Motor neuron (in vitro differentiated cells): ENCODE data around the gene CCDC144A. TPM values are rescaled to one million over a fixed set of nuclear protein-coding genes. Genes with fewer than 3 reads are reported as not detected.
"Not testable (repeated sequence)": the region's sequence is repeated elsewhere in the genome, so short reads cannot be mapped to it uniquely, and the experiment has no call there.

Experiments used
- ATAC-seq, 8 experiments: fragments of 200-7000 bp; cut with Tn5 transposase; replicated peaks in 6 of 8; 2 replicates each; pipeline ENCODE4 v1.8.0; 2021; ENCODE audit warnings: mild to moderate bottlenecking in 8 of 8, moderate library complexity in 8 of 8
- H3K27ac ChIP-seq, 2 donors: fragments of 250-450 bp; sonication (Bioruptor Pico); 2 replicates each; pipeline ENCODE4 v1.9.0; 2021; ENCODE audit warnings: antibody characterized with exemption in 2 of 2, mild to moderate bottlenecking in 2 of 2, moderate library complexity in 1 of 2
- H3K4me1 ChIP-seq, 2 donors: fragments of 250-450 bp; sonication (Bioruptor Pico); replicated peaks in 1 of 2; 2 replicates each; pipeline ENCODE4 v1.6.1; 2021; ENCODE audit warnings: antibody characterized with exemption in 2 of 2, mild to moderate bottlenecking in 2 of 2, moderate library complexity in 1 of 2
- H3K4me3 ChIP-seq, 5 donors: fragments of 250-450 bp; sonication (Bioruptor Pico); 2 replicates each; pipeline ENCODE4 v1.9.0; 2021; ENCODE audit warnings: antibody characterized with exemption in 5 of 5, mild to moderate bottlenecking in 5 of 5, moderate library complexity in 4 of 5
- WGBS, 10 experiments: fragments of 450-650 bp; shearing (Covaris generic); methylation state at CpG; one replicate each; pipeline ENCODE4 v1.0.0; 2022; 5-methylcytosine and 5-hydroxymethylcytosine counted together
- in situ Hi-C, 9 experiments: fragments of 400-800 bp; cut with MboI; loops; one replicate each; pipeline ENCODE4 v1.15.0; 2021; ENCODE audit warnings: low sequenced_read_pairs in 9 of 9, low pct_unique_long_range_greater_than_20kb in 2 of 9; ENCODE audit not compliant: unreplicated experiment in 9 of 9
- total RNA-seq, 8 experiments: library from RNA; unstranded; fragments of 300-600 nt; gene quantifications; 2 replicates each; pipeline versions ENCODE4 v1.2.3 to v1.2.4, GENCODE V29; 2022

CCDC144A gene
- total RNA-seq: 10 to 100 TPM in 1 of 8 experiments, 1 to 10 TPM in 6, under 1 TPM in 1; 0.67 to 39.2 (median 1.8) TPM

DNA sequence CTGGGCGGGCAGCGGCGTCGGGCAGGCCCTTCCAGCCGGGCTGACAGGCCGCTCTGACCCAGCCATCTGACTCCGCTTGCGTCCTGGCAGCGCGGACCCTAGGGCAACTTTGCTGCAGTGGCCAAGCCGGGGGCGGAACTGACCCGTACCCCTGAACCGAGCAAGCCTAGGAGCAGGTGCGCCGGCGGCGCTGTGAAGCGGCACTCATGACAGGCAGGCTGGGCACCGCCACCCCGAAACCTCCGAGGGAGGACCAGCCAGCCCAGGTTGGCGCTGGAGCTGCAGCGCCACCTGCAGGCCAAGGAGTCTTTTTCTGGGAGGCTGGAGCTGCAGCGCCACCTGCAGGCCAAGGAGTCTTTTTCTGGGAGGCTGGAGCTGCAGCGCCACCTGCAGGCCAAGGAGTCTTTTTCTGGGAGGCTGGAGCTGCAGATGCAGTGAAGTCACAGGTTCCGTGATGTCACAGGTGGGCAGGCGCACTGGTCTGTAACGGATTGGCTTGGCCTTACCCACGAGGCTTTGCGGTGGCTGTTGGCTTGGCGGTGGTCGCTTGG lies at the start of gene CCDC144A:
Gene CCDC144A (plus strand): TSS at position 511 of the 551 bp plus-strand sequence. CDS start 160 bp downstream, outside the sequence.
- WGBS, 10 experiments: no CpG with 5 or more reads among the region's 33 CpGs
- H3K4me3 ChIP-seq, in situ Hi-C loops, H3K4me1 ChIP-seq, H3K27ac ChIP-seq: not testable (repeated sequence)
- peak in 1 of 8 experiments; percentile 57 for ATAC-seq

- WGBS, 10 experiments: 83 to 100% (median 95%) methylated on average over 1 to 3 of the region's 3 CpGs
- in situ Hi-C loops: no loop called here
- no peak overlapping the region for H3K4me3 ChIP-seq
- peaks cover 3 to 8% of the 10 kb centered on the region in 2 donors for H3K4me1 ChIP-seq
- ATAC-seq: no peak
- H3K27ac ChIP-seq: no peak overlapping the region
Measured at GRCh38 chr17:16649585-16649984, 40.5 kb upstream of the CCDC144A start.

DNA sequence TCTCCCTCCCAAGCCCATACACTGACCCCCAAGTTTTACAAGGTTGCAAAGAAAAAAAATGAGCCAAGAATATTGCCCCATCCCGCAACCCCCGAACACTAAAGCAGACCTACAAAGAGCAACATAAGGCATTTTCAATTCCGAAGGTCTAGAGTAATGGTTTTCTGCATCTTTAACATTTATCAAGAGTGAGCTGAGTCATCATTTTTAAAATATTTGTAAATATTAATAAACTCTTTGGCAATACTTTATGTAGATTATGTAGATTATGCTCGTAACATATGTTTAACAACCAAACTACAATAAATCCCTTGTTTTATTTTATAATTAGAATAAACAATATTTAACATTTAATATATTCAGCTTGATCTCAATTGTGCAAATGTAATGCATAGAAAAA lies 37.8 kb upstream of the CCDC144A start:
- Histone ChIP-seq H3K4me1 (peaks cover 3 to 8% of the 10 kb centered on the region in 2 donors), H3K4me3 (peak overlapping the region in 4 of 5 donors; percentile 50 to 68 (median 64)), H3K27ac (no peak overlapping the region)
- in situ Hi-C loops: no loop called here
- 20 to 100% (median 86%) methylated on average over 1 to 4 of the region's 4 CpGs for WGBS, 10 experiments
- no peak for ATAC-seq

GRCh38 chr17:16652847-16653366 lies 37.1 kb upstream of the CCDC144A start:
- in situ Hi-C loops: no loop called here
- WGBS, 10 experiments: 0 to 37% (median 18%) methylated on average over 2 to 7 of the region's 8 CpGs; no CpG with 5 or more reads in 3 of the 10 experiments
- peaks cover 3 to 8% of the 10 kb centered on the region in 2 donors for H3K4me1 ChIP-seq
- no peak for ATAC-seq
- peak overlapping the region; percentile 50 to 68 (median 63) for H3K4me3 ChIP-seq
- H3K27ac ChIP-seq: peak overlapping the region; percentile 68 to 69

DNA sequence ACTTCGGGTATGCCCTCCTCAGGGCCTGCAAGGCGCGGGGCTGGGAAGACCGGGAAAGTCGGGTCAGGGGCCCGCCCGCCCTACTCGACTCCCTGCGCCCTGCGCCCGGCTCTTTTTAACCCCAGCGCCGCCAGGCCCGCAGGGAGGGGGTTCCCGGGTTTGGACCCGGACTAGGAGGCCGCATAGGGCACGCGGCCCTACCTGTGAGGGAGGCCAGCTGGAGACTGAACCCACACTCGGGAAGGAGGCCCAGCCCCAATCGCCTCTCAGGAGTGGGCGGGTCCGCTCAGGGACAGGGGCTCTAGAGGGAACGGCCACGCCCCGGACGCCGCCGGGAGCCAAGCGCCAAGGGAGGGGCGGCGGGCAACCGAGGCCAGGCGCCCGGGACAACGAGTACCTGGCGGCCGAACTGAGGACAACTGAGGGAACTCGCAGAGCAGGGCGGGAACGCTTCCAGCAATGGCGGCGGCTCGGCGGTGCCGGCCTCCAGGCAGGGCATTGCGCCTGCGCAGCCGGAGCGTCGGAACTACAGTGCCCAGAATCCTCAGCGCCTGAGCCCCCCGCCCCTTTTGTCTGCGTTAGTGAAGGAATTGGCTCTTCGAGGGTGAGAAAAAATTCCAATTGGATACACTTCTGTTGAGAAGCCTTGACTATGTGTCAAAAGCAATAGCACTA lies 36.5 kb upstream of the CCDC144A start, which contains the start of gene ZNF624:
Gene ZNF624 (minus strand): TSS at position 484 of the 675 bp plus-strand sequence.
- Histone ChIP-seq H3K4me1 (peaks cover 3 to 8% of the 10 kb centered on the region in 2 donors), H3K4me3 (peak within 1 kb of the TSS; percentile 50 to 68 (median 63)), H3K27ac (peak within 1 kb of the TSS; percentile 68 to 69)
- ATAC-seq: peak; percentile 88 to 95 (median 93)
- 0% methylated on average over 1 to 9 of the region's 55 CpGs; no CpG with 5 or more reads in 5 of the 10 experiments for WGBS, 10 experiments
- in situ Hi-C loops: no loop called here

GRCh38 chr17:16661217-16661616 lies 28.8 kb upstream of the CCDC144A start:
- Histone ChIP-seq H3K4me1 (no peaks in the 10 kb centered on the region), H3K27ac (no peak overlapping the region), H3K4me3 (no peak overlapping the region)
- in situ Hi-C loops: no loop called here
- ATAC-seq: no peak

GRCh38 chr17:16662936-16663335 lies 27.1 kb upstream of the CCDC144A start:
- no peak overlapping the region for H3K27ac ChIP-seq
- no peak for ATAC-seq
- in situ Hi-C loops: no loop called here
- no peaks in the 10 kb centered on the region for H3K4me1 ChIP-seq
- 0 to 100% (median 10%) methylated on average over 1 of the region's 1 CpG; no CpG with 5 or more reads in 7 of the 10 experiments for WGBS, 10 experiments
- H3K4me3 ChIP-seq: no peak overlapping the region

GRCh38 chr17:16666553-16666906 lies 23.5 kb upstream of the CCDC144A start:
- in situ Hi-C loops, H3K27ac ChIP-seq, H3K4me3 ChIP-seq, H3K4me1 ChIP-seq: not testable (repeated sequence)
- peak in 1 of 8 experiments; percentile 4 for ATAC-seq
- 53% methylated on average over 3 of the region's 24 CpGs; no CpG with 5 or more reads in 9 of the 10 experiments for WGBS, 10 experiments

- in situ Hi-C loops, H3K27ac ChIP-seq, H3K4me1 ChIP-seq: not testable (repeated sequence)
- WGBS, 10 experiments: 24 to 50% methylated on average over 2 to 5 of the region's 61 CpGs; no CpG with 5 or more reads in 8 of the 10 experiments
- H3K4me3 ChIP-seq: peak overlapping the region in 4 of 5 donors; percentile 7 to 26 (median 18)
- peak; percentile 58 to 89 (median 74) for ATAC-seq
Measured at GRCh38 chr17:16666907-16667636, 23.0 kb upstream of the CCDC144A start.

DNA sequence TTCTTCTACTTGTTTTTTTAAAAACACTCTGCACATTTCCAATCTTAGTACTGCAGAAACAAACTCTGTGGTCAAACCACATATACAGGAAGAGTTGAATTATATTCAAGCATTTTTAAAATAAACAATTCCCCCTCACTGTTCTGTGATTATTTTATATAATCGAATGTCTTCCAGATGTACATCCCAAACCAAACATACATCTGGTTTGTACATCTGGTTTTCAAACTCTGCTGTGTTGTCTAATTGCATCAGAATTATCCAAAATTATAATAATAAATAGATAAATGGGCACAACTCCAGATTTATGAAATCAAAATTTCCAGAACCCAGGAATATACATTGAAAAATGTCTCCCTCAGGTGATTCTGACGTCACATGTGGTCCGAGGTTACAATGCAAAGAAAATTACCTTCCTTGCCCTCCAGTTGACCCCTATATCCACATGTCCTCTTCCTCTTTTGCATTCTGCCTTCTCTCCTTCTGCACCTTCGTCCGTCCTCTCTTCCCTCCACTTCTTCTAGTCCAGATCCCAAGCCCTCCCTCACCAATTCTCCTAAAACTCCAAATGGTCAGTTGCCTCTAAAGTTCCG lies 13.3 kb upstream of the CCDC144A start:
- in situ Hi-C loops: no loop called here
- no peak overlapping the region for H3K27ac ChIP-seq
- no peak for ATAC-seq
- no peaks in the 10 kb centered on the region for H3K4me1 ChIP-seq
- 33 to 100% (median 87%) methylated on average over 1 to 6 of the region's 6 CpGs for WGBS, 10 experiments
- H3K4me3 ChIP-seq: no peak overlapping the region

- H3K4me3 ChIP-seq, H3K27ac ChIP-seq, ATAC-seq, H3K4me1 ChIP-seq, in situ Hi-C loops: not testable (repeated sequence)
- 39 to 92% (median 69%) methylated on average over 5 to 20 of the region's 44 CpGs; no CpG with 5 or more reads in 2 of the 10 experiments for WGBS, 10 experiments
Measured at GRCh38 chr17:16683290-16684138, 6.5 kb upstream of the CCDC144A start.

- H3K4me1 ChIP-seq, H3K27ac ChIP-seq, ATAC-seq, in situ Hi-C loops, H3K4me3 ChIP-seq: not testable (repeated sequence)
- 79 to 100% (median 90%) methylated on average over 1 to 3 of the region's 4 CpGs; no CpG with 5 or more reads in 7 of the 10 experiments for WGBS, 10 experiments
Measured at GRCh38 chr17:16686019-16686418, 4.0 kb upstream of the CCDC144A start.
